Lower lobe of right lung (tissue), 2 donors: ENCODE data around the gene ZNF503. TPM values are rescaled to one million over a fixed set of nuclear protein-coding genes. Genes with fewer than 3 reads are reported as not detected.

Source experiments
- ATAC-seq, 2 donors: fragments of 200-7000 bp; cut with Tn5 transposase; one replicate each; pipeline ENCODE4 v1.9.1; 2020 to 2022; ENCODE audit warnings: mild to moderate bottlenecking in 2 of 2, moderate library complexity in 2 of 2
- DNase-seq: peaks from one replicate; pipeline ENCODE4 v3.0.0-alpha.2; 2020
- H3K27ac ChIP-seq: fragments of 200-600 bp; one replicate; pipeline ENCODE4 v1.8.0; 2022
- H3K27me3 ChIP-seq: fragments of 200-600 bp; one replicate; pipeline ENCODE4 v1.8.0; 2022; ENCODE audit warnings: low read depth
- H3K36me3 ChIP-seq: fragments of 200-600 bp; one replicate; pipeline ENCODE4 v1.8.0; 2022; ENCODE audit warnings: mild to moderate bottlenecking
- H3K4me1 ChIP-seq: fragments of 200-600 bp; one replicate; pipeline ENCODE4 v1.8.0; 2022
- H3K4me3 ChIP-seq: fragments of 200-600 bp; one replicate; pipeline ENCODE4 v1.8.0; 2022; ENCODE audit warnings: mild to moderate bottlenecking
- H3K9me3 ChIP-seq: fragments of 200-600 bp; one replicate; pipeline ENCODE4 v1.8.0; 2022
- CTCF ChIP-seq: fragments of 200-600 bp; IDR thresholded peaks from one replicate; pipeline ENCODE4 v1.8.0; 2022; ENCODE audit warnings: antibody characterized with exemption, mild to moderate bottlenecking
- intact Hi-C: fragments of 100-400 bp; cut with DNase I; formaldehyde crosslinking; loops from one replicate; pipeline ENCODE4 v1.11.0; 2022
- total RNA-seq: library from RNA; stranded (reverse); fragmentation: NEBNext Ultra II Directional; extraction: Animal tissue kit (Norgen Biotek cat#: 25700); gene quantifications from one replicate; pipeline ENCODE4 v1.2.1, GENCODE V29; 2021
- donor health status: DM: no; HTN: yes; CAD: no; lungs with severe emphysema.

ZNF503 gene
- total RNA-seq, 1 donor from 2014 or later, result 28.3 TPM

GRCh38 chr10:75446508-75446907 is 44.9 kb upstream of the ZNF503 start:
- TF ChIP-seq CTCF, result no peak
- intact Hi-C loops, result no loop called here
- no peaks in the 10 kb centered on the region for H3K27me3 ChIP-seq
- peaks cover 20% of the 10 kb centered on the region for H3K9me3 ChIP-seq
- ATAC-seq (no peak), DNase-seq (no peak)
- H3K4me3 ChIP-seq, result no peak overlapping the region
- no peak overlapping the region for H3K27ac ChIP-seq
- H3K4me1 ChIP-seq, result peaks cover 10% of the 10 kb centered on the region
- H3K36me3 ChIP-seq, result no peaks in the 10 kb centered on the region

DNA sequence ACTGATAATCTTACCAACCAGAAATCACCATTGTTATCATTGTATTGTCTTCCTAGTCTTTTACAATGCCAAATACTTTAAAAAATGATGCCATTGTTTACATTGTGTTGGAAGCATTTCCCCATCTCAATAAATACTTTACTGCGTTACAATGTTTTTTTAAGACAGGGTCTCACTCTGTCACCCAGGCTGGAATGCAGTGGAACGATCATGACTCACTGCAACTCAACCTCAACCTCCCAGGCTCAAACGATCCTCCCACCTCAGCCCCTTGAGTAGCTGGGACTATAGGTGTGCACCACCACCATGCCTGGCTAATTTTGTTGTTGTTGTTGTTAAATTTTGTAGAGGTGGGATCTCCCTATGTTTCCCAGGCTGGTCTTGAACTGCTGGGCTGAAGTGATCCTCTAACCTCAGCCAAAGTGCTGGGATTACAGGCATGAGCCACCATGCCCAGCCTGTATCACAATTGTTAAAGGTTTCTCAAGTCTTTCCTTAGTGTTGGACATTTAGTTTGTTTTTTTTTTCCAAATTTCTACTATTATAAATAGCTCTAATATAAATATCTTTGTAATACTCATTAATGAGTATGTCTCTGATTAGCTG is 43.3 kb upstream of the ZNF503 start:
- H3K9me3 ChIP-seq, result peaks cover 20% of the 10 kb centered on the region
- no peak overlapping the region for H3K27ac ChIP-seq
- H3K4me1 ChIP-seq, result peaks cover 7% of the 10 kb centered on the region
- no peak for DNase-seq
- H3K27me3 ChIP-seq, result no peaks in the 10 kb centered on the region
- intact Hi-C loops, result no loop called here
- no peak overlapping the region for H3K4me3 ChIP-seq
- TF ChIP-seq CTCF, result no peak
- ATAC-seq, result no peak
- no peaks in the 10 kb centered on the region for H3K36me3 ChIP-seq

DNA sequence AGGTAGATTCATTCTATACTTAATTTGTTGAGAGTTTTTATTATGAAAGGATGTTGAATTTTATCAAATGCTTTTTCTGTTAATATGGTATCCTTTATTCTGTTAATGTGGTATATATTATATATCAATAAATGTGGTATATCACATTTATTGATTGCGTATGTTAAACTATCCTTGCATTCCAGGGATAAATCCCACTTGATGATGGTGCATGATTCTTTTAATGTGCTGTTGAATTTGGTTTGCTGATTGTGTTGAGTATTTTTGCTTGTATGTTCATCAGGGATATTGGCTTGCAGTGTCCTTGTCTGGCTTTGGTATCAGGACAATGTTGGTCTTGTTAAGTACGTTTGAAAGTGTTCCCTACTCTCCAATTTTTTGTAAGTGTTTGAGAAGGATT is 41.8 kb upstream of the ZNF503 start:
- Histone ChIP-seq H3K36me3 (peaks cover 8% of the 10 kb centered on the region), H3K4me1 (no peaks in the 10 kb centered on the region), H3K27ac (no peak overlapping the region), H3K9me3 (peaks cover 20% of the 10 kb centered on the region), H3K4me3 (no peak overlapping the region), H3K27me3 (no peaks in the 10 kb centered on the region)
- no peak for TF ChIP-seq CTCF
- no peak for DNase-seq
- no peak for ATAC-seq
- intact Hi-C loops, result no loop called here

- Histone ChIP-seq H3K27me3 (no peaks in the 10 kb centered on the region), H3K36me3 (peaks cover 13% of the 10 kb centered on the region), H3K4me3 (no peak overlapping the region), H3K4me1 (no peaks in the 10 kb centered on the region), H3K9me3 (peaks cover 20% of the 10 kb centered on the region), H3K27ac (no peak overlapping the region)
- no peak for ATAC-seq
- no peak for TF ChIP-seq CTCF
- intact Hi-C loops, result no loop called here
- no peak for DNase-seq
Measured at GRCh38 chr10:75441682-75442081, 40.1 kb upstream of the ZNF503 start.

GRCh38 chr10:75441196-75441595 is 39.6 kb upstream of the ZNF503 start:
- Histone ChIP-seq H3K27ac (no peak overlapping the region), H3K36me3 (peaks cover 13% of the 10 kb centered on the region), H3K9me3 (peaks cover 20% of the 10 kb centered on the region), H3K4me3 (no peak overlapping the region), H3K4me1 (no peaks in the 10 kb centered on the region), H3K27me3 (no peaks in the 10 kb centered on the region)
- no peak for DNase-seq
- ATAC-seq, result no peak
- intact Hi-C loops, result no loop called here
- TF ChIP-seq CTCF, result no peak
